ENCODE data around the gene MRFAP1. TPM values are rescaled to one million over a fixed set of nuclear protein-coding genes. Genes with fewer than 3 reads are reported as not detected.

MRFAP1 gene
- total RNA-seq, 1 donor from 2014 or later, result 178 TPM

GRCh38 chr4:6610856-6611430 is 29.5 kb upstream of the MRFAP1 start:
- no peak for TF ChIP-seq EZH2 (IDR thresholded peaks at IDR 0.05)
- TF ChIP-seq EZH2phosphoT487 (IDR thresholded peaks at IDR 0.05), result no peak
- TF ChIP-seq, protein P1, sequence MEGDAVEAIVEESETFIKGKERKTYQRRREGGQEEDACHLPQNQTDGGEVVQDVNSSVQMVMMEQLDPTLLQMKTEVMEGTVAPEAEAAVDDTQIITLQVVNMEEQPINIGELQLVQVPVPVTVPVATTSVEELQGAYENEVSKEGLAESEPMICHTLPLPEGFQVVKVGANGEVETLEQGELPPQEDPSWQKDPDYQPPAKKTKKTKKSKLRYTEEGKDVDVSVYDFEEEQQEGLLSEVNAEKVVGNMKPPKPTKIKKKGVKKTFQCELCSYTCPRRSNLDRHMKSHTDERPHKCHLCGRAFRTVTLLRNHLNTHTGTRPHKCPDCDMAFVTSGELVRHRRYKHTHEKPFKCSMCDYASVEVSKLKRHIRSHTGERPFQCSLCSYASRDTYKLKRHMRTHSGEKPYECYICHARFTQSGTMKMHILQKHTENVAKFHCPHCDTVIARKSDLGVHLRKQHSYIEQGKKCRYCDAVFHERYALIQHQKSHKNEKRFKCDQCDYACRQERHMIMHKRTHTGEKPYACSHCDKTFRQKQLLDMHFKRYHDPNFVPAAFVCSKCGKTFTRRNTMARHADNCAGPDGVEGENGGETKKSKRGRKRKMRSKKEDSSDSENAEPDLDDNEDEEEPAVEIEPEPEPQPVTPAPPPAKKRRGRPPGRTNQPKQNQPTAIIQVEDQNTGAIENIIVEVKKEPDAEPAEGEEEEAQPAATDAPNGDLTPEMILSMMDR (IDR thresholded peaks at IDR 0.05), result no peak
- H3K27me3 Mint-ChIP-seq (ENCODE audit: insufficient read depth, low read depth), result no peaks in the 10 kb centered on the region
- no peak overlapping the region for H3K27ac Mint-ChIP-seq
- H3K9me3 ChIP-seq (ENCODE audit: low read depth), result no peaks in the 10 kb centered on the region
- H4K20me1 ChIP-seq (ENCODE audit: low read depth), result no peaks in the 10 kb centered on the region
- H2AFZ ChIP-seq (replicated peaks), result no peak overlapping the region
- H3K4me3 ChIP-seq, result no peak overlapping the region
- no peak overlapping the region for H3K4me3 Mint-ChIP-seq
- H3K36me3 Mint-ChIP-seq, result peaks cover 8% of the 10 kb centered on the region
- H3K27ac ChIP-seq, result no peak overlapping the region
- H3F3A ChIP-seq (ENCODE audit: low read depth), result no peaks in the 10 kb centered on the region
- H3K4me1 Mint-ChIP-seq, result no peaks in the 10 kb centered on the region
- H3K27me3 ChIP-seq, result no peaks in the 10 kb centered on the region
- no peak for DNase-seq (ENCODE audit: low spot score)
- no peaks in the 10 kb centered on the region for H3K79me2 ChIP-seq (ENCODE audit: low read depth)
- H3K9me3 Mint-ChIP-seq, result no peaks in the 10 kb centered on the region
- no peak overlapping the region for H3K4me2 ChIP-seq
- no peaks in the 10 kb centered on the region for H3K4me1 ChIP-seq
- H3K36me3 ChIP-seq, result no peaks in the 10 kb centered on the region
- no peak overlapping the region for H3K9ac ChIP-seq

DNA sequence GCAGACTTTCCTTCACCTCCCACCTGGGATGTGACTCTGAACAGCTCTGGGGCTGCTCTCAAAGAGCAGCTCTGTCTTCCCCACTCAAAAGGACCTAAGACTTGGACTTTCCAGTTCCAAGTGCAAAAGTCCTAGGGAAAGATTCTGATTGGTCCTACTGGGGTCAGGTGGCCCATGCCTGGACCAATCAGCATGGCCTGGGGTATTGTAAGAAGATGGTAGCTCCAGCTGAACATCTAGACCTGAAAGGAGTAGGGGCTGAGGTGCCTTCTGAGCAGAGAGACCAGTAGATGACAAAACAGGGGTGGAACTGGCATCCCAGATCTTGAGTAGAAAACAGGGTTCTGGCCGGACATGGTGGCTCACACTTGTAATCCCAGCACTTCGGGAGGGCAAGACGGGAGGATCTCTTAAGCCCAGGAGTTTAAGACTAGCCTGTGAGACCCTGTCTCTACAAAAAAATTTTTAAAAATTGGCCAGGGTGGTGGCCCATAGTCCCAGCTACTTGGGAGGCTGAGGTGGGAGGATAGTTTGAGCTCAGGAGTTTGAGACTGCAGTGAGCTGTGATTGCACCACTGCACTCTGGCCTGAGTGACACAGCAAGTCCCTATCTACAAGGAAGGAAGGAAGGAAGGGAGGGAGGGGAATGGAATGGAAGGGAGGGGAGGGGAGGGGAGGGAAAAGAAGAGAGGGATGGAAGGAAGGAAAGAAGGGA is 27.4 kb upstream of the MRFAP1 start:
- H3K4me2 ChIP-seq, result no peak overlapping the region
- H3K9me3 ChIP-seq (ENCODE audit: low read depth), result no peaks in the 10 kb centered on the region
- H2AFZ ChIP-seq (replicated peaks), result no peak overlapping the region
- no peak overlapping the region for H3K27ac ChIP-seq
- H3K36me3 ChIP-seq, result no peaks in the 10 kb centered on the region
- Mint-ChIP-seq H3K27ac (no peak overlapping the region), H3K36me3 (peaks cover 6% of the 10 kb centered on the region), H3K9me3 (no peaks in the 10 kb centered on the region), H3K27me3 (ENCODE audit: insufficient read depth, low read depth) (no peaks in the 10 kb centered on the region), H3K4me3 (no peak overlapping the region), H3K4me1 (no peaks in the 10 kb centered on the region)
- no peak for DNase-seq (ENCODE audit: low spot score)
- no peaks in the 10 kb centered on the region for H3K4me1 ChIP-seq
- no peak overlapping the region for H3K4me3 ChIP-seq
- H3K79me2 ChIP-seq (ENCODE audit: low read depth), result no peaks in the 10 kb centered on the region
- H3K9ac ChIP-seq, result no peak overlapping the region
- H3K27me3 ChIP-seq, result no peaks in the 10 kb centered on the region
- H3F3A ChIP-seq (ENCODE audit: low read depth), result no peaks in the 10 kb centered on the region
- no peaks in the 10 kb centered on the region for H4K20me1 ChIP-seq (ENCODE audit: low read depth)
- TF ChIP-seq, protein P1 (IDR thresholded peaks at IDR 0.05), result no peak
- TF ChIP-seq EZH2phosphoT487 (IDR thresholded peaks at IDR 0.05) (no peak), EZH2 (IDR thresholded peaks at IDR 0.05) (no peak)

GRCh38 chr4:6613676-6614651 is 26.5 kb upstream of the MRFAP1 start:
- Mint-ChIP-seq H3K36me3 (peaks cover 8% of the 10 kb centered on the region), H3K27ac (no peak overlapping the region), H3K4me1 (no peaks in the 10 kb centered on the region), H3K9me3 (no peaks in the 10 kb centered on the region), H3K27me3 (ENCODE audit: insufficient read depth, low read depth) (no peaks in the 10 kb centered on the region), H3K4me3 (no peak overlapping the region)
- no peak overlapping the region for H3K27ac ChIP-seq
- no peaks in the 10 kb centered on the region for H3K27me3 ChIP-seq
- H4K20me1 ChIP-seq (ENCODE audit: low read depth), result no peaks in the 10 kb centered on the region
- no peak overlapping the region for H2AFZ ChIP-seq (replicated peaks)
- H3K9ac ChIP-seq, result no peak overlapping the region
- no peaks in the 10 kb centered on the region for H3K4me1 ChIP-seq
- no peaks in the 10 kb centered on the region for H3K9me3 ChIP-seq (ENCODE audit: low read depth)
- no peaks in the 10 kb centered on the region for H3K36me3 ChIP-seq
- TF ChIP-seq EZH2phosphoT487 (IDR thresholded peaks at IDR 0.05) (no peak), EZH2 (IDR thresholded peaks at IDR 0.05) (no peak)
- TF ChIP-seq, protein P1 (IDR thresholded peaks at IDR 0.05), result no peak
- H3F3A ChIP-seq (ENCODE audit: low read depth), result no peaks in the 10 kb centered on the region
- no peak overlapping the region for H3K4me2 ChIP-seq
- H3K4me3 ChIP-seq, result no peak overlapping the region
- no peaks in the 10 kb centered on the region for H3K79me2 ChIP-seq (ENCODE audit: low read depth)
- DNase-seq (ENCODE audit: low spot score), result no peak

Measured in neural progenitor cell (in vitro differentiated cells).